ENCODE results near the gene YWHAE. TPM values are rescaled to one million over a fixed set of nuclear protein-coding genes. Genes with fewer than 3 reads are reported as not detected.

Gene YWHAE
- total RNA-seq, 1 donor from 2014 or later = 263 TPM

DNA sequence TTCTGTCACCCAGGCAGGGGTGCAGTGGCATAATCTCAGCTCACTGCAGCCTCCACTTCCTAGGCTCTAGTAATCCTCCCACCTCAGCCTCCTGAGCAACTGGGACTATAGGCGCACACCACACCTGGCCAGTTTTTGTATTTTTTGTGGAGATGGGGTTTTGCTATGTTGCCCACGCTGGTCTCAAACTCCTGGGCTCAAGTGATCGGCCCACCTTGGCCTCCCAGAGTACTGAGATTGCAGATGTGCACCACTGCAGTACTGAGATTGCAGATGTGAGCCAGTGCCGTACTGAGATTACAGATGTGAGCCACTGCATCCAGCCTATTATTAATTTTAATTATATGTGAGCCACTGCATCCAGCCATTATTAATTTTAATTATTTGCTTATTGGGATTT is 42.2 kb upstream of the YWHAE start:
- intact Hi-C loops (cut with micrococcal nuclease) = no loop called here
- POLR2A ChIA-PET = interaction anchor here (0.6 to 0.7 kb wide), 2 partner anchors 43 to 50 kb away, joined by 3 to 4 read pairs; partner anchors contain the start of gene MYO1C
- no peak for DNase-seq
- Mint-ChIP-seq H3K9me3 (no peaks in the 10 kb centered on the region), H3K27me3 (no peaks in the 10 kb centered on the region), H3K27ac (no peak overlapping the region), H3K4me1 (peaks cover 23% of the 10 kb centered on the region), H3K4me3 (no peak overlapping the region), H3K36me3 (ENCODE audit: low read depth) (peaks cover 37% of the 10 kb centered on the region)
- CTCF ChIA-PET = no interaction called here
- TF ChIP-seq, protein P1, sequence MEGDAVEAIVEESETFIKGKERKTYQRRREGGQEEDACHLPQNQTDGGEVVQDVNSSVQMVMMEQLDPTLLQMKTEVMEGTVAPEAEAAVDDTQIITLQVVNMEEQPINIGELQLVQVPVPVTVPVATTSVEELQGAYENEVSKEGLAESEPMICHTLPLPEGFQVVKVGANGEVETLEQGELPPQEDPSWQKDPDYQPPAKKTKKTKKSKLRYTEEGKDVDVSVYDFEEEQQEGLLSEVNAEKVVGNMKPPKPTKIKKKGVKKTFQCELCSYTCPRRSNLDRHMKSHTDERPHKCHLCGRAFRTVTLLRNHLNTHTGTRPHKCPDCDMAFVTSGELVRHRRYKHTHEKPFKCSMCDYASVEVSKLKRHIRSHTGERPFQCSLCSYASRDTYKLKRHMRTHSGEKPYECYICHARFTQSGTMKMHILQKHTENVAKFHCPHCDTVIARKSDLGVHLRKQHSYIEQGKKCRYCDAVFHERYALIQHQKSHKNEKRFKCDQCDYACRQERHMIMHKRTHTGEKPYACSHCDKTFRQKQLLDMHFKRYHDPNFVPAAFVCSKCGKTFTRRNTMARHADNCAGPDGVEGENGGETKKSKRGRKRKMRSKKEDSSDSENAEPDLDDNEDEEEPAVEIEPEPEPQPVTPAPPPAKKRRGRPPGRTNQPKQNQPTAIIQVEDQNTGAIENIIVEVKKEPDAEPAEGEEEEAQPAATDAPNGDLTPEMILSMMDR (IDR thresholded peaks at IDR 0.05) = no peak
- ATAC-seq (ENCODE audit: low read depth) = no peak

- ChIA-PET CTCF (no interaction called here), POLR2A (interaction anchor here (0.6 kb wide), 1 partner anchor 77 kb away, joined by 4 read pairs; no protein-coding TSS in a partner anchor)
- peaks cover 16% of the 10 kb centered on the region for H3K4me1 Mint-ChIP-seq
- no peaks in the 10 kb centered on the region for H3K27me3 Mint-ChIP-seq
- no peak overlapping the region for H3K27ac Mint-ChIP-seq
- ATAC-seq (ENCODE audit: low read depth) = no peak
- no peak for DNase-seq
- no peak overlapping the region for H3K4me3 Mint-ChIP-seq
- TF ChIP-seq, protein P1 (IDR thresholded peaks at IDR 0.05) = no peak
- intact Hi-C loops (cut with micrococcal nuclease) = no loop called here
- H3K9me3 Mint-ChIP-seq = no peaks in the 10 kb centered on the region
- H3K36me3 Mint-ChIP-seq (ENCODE audit: low read depth) = peaks cover 41% of the 10 kb centered on the region
Measured at GRCh38 chr17:1440921-1441320, 40.9 kb upstream of the YWHAE start.

DNA sequence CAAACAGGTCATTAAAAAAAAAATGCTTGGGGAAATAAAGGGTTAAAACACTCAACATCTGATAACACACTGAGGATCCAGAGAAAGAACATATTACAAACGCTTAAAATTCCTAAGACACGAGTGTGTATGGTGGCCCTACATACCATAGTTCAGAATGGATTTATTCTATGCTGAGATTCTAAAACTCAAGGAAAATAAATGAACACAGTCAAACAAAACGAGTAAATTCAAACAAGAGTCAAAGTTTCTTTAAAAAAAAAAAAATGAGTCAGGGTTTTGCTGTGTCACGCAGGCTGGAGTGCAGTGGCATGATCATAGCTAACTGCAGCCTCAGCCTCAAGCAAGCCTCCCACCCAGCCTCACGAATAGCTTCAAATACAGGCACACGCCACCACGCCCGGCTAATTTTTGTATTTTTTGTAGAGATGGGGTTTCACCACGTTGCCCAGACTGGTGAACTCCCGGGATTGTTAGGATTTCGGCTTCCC is 38.6 kb upstream of the YWHAE start:
- DNase-seq = no peak
- ChIA-PET POLR2A (interaction anchor here (0.7 kb wide), 2 partner anchors 22 to 108 kb away, joined by 3 to 5 read pairs; no protein-coding TSS in a partner anchor), CTCF (no interaction called here)
- Mint-ChIP-seq H3K27ac (no peak overlapping the region), H3K4me1 (peaks cover 10% of the 10 kb centered on the region), H3K9me3 (no peaks in the 10 kb centered on the region), H3K36me3 (ENCODE audit: low read depth) (peaks cover 48% of the 10 kb centered on the region), H3K27me3 (no peaks in the 10 kb centered on the region), H3K4me3 (no peak overlapping the region)
- no peak for ATAC-seq (ENCODE audit: low read depth)
- TF ChIP-seq, protein P1 (IDR thresholded peaks at IDR 0.05) = no peak
- intact Hi-C loops (cut with micrococcal nuclease) = no loop called here

DNA sequence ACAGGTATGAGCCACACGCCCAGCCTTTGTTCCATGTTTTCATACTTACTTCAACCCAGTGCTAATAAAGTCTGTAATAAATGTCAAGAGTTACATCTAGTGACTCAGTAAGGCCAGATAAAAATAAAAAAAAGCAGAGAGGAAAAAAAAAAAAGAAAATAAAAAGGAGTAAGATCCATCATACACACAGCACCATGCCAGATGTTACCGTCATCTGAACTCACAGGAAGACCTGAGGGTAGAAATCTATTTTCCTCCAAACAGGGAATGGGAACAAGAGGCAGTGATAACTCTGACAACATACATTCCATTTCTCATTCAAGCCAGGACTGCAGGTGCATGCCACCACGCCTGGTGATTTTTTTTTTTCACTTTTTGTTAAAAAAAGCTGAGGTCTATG is 35.3 kb upstream of the YWHAE start:
- H3K4me3 Mint-ChIP-seq = no peak overlapping the region
- H3K9me3 Mint-ChIP-seq = no peaks in the 10 kb centered on the region
- intact Hi-C loops (cut with micrococcal nuclease) = no loop called here
- DNase-seq = no peak
- POLR2A ChIA-PET = interaction anchor here (0.6 to 0.7 kb wide), 3 partner anchors 20 to 225 kb away, joined by 5 to 9 read pairs (median 9); no protein-coding TSS in a partner anchor
- H3K4me1 Mint-ChIP-seq = peaks cover 20% of the 10 kb centered on the region
- H3K36me3 Mint-ChIP-seq (ENCODE audit: low read depth) = peaks cover 61% of the 10 kb centered on the region
- TF ChIP-seq, protein P1 (IDR thresholded peaks at IDR 0.05) = no peak
- no peak overlapping the region for H3K27ac Mint-ChIP-seq
- no peak for ATAC-seq (ENCODE audit: low read depth)
- H3K27me3 Mint-ChIP-seq = no peaks in the 10 kb centered on the region
- CTCF ChIA-PET = no interaction called here

DNA sequence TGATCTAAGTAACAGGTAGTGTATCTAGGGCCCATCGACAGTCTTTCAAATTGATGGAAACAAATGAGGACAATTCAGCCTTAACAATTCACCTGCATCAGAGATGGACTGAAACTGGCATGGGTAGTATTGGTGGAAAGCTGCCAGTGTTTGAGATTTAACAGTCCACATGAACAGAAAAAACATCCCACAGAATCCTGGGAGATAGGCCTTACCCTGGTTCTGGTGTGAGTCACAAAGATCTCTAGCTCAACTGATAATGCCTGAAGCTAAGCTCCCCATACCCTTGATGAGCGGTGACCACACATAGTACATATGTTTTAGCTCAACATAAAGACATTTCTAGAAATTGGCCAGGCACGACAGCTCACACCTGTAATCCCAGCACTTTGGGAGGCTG is 34.1 kb upstream of the YWHAE start:
- no peak for ATAC-seq (ENCODE audit: low read depth)
- Mint-ChIP-seq H3K36me3 (ENCODE audit: low read depth) (peaks cover 62% of the 10 kb centered on the region), H3K4me1 (peaks cover 20% of the 10 kb centered on the region), H3K9me3 (no peaks in the 10 kb centered on the region), H3K27ac (no peak overlapping the region), H3K27me3 (no peaks in the 10 kb centered on the region), H3K4me3 (no peak overlapping the region)
- ChIA-PET POLR2A (no interaction called here), CTCF (interaction anchor here (1.0 kb wide), 1 partner anchor 69 kb away, joined by 3 read pairs; no protein-coding TSS in a partner anchor)
- TF ChIP-seq, protein P1 (IDR thresholded peaks at IDR 0.05) = no peak
- DNase-seq = no peak
- intact Hi-C loops (cut with micrococcal nuclease) = no loop called here

Data from activated B cell treated with CpG ODN at 0.5 μM for 24 hours (primary cell).